Renal cortical epithelial cell (primary cell): ENCODE results near the gene ATAD3A. TPM values are rescaled to one million over a fixed set of nuclear protein-coding genes. Genes with fewer than 3 reads are reported as not detected.
"Not testable (repeated sequence)": the region's sequence is repeated elsewhere in the genome, so short reads cannot be mapped to it uniquely, and the experiment has no call there.

Experiments
- DNase-seq: peaks from one replicate; pipeline ENCODE4 v3.0.0-alpha.2; 2011; ENCODE audit warnings: low read depth
- total RNA-seq: library from RNA; depleted of rRNA; stranded (reverse); fragments of >200 nt; gene quantifications from 2 replicates; pipeline ENCODE4 v1.2.3, GENCODE V29; 2014

Gene ATAD3A
- total RNA-seq, 1 donor from 2014 or later: 27.0 TPM

GRCh38 chr1:1489861-1490260, 22.1 kb upstream of the ATAD3A start:
- no peak for DNase-seq

- DNase-seq: no peak
These were observed 21.2 kb upstream of the ATAD3A start for GRCh38 chr1:1490633-1491230.

- no peak for DNase-seq
These were observed 20.4 kb upstream of the ATAD3A start for GRCh38 chr1:1491601-1492000.

- not testable (repeated sequence) for DNase-seq
These were observed 17.7 kb upstream of the ATAD3A start for GRCh38 chr1:1494311-1494710.

- DNase-seq: not testable (repeated sequence)
These were observed 16.4 kb upstream of the ATAD3A start for GRCh38 chr1:1495461-1495975.

GRCh38 chr1:1504777-1505365, 7.1 kb upstream of the ATAD3A start:
- peak; percentile 35 for DNase-seq

- not testable (repeated sequence) for DNase-seq
These were observed 6.6 kb upstream of the ATAD3A start for GRCh38 chr1:1505366-1505798.

- not testable (repeated sequence) for DNase-seq
These were observed 6.2 kb upstream of the ATAD3A start for GRCh38 chr1:1505801-1506200.

GRCh38 chr1:1507305-1507704, 4.7 kb upstream of the ATAD3A start:
- DNase-seq: no peak

GRCh38 chr1:1508775-1509464, 3.0 kb upstream of the ATAD3A start:
- DNase-seq: not testable (repeated sequence)

GRCh38 chr1:1509465-1509850, 2.5 kb upstream of the ATAD3A start:
- not testable (repeated sequence) for DNase-seq

- peak; percentile 16 for DNase-seq
These were observed 940 bp upstream of the ATAD3A start for GRCh38 chr1:1510912-1511532.

GRCh38 chr1:1512425-1512824, 463 bp downstream of the ATAD3A start:
- not testable (repeated sequence) for DNase-seq

- DNase-seq: not testable (repeated sequence)
These were observed 1.7 kb downstream of the ATAD3A start for GRCh38 chr1:1513675-1514074.

- not testable (repeated sequence) for DNase-seq
These were observed 2.4 kb downstream of the ATAD3A start for GRCh38 chr1:1514376-1514775.

GRCh38 chr1:1516923-1517322, 5.0 kb downstream of the ATAD3A start:
- not testable (repeated sequence) for DNase-seq

GRCh38 chr1:1517973-1518620, 6.1 kb downstream of the ATAD3A start:
- DNase-seq: no peak

- DNase-seq: not testable (repeated sequence)
These were observed 6.7 kb downstream of the ATAD3A start for GRCh38 chr1:1518621-1519007.

GRCh38 chr1:1519805-1520505, 8.0 kb downstream of the ATAD3A start:
- not testable (repeated sequence) for DNase-seq

GRCh38 chr1:1521331-1521730, 9.4 kb downstream of the ATAD3A start:
- no peak for DNase-seq

- DNase-seq: not testable (repeated sequence)
These were observed 10.6 kb downstream of the ATAD3A start for GRCh38 chr1:1522536-1522935.
